HUES64 (cell line): Measurements from ENCODE around the gene ELN.

Source experiments
- H3K27ac ChIP-seq: 2 replicates; pipeline ENCODE4 v1.7.0; 2013; ENCODE audit warnings: low read depth, low read length, inconsistent platforms
- H3K27me3 ChIP-seq: 2 replicates; pipeline ENCODE4 v1.6.1; 2013; ENCODE audit warnings: mild to moderate bottlenecking, low read length; ENCODE audit not compliant: insufficient read depth
- H3K36me3 ChIP-seq: 2 replicates; pipeline ENCODE4 v1.6.1; 2013; ENCODE audit warnings: mild to moderate bottlenecking, low read length; ENCODE audit not compliant: insufficient read depth
- H3K4me1 ChIP-seq: 2 replicates; pipeline ENCODE4 v1.6.1; 2013; ENCODE audit warnings: mild to moderate bottlenecking, low read length, moderate library complexity; ENCODE audit not compliant: insufficient read depth
- H3K4me3 ChIP-seq: 2 replicates; pipeline ENCODE4 v1.5.1; 2013; ENCODE audit warnings: mild to moderate bottlenecking, low read length, moderate library complexity
- H3K9ac ChIP-seq: 2 replicates; pipeline ENCODE4 v1.6.1; 2013; ENCODE audit warnings: mild to moderate bottlenecking, low read depth, low read length
- H3K9me3 ChIP-seq: 2 replicates; pipeline ENCODE4 v1.6.1; 2013; ENCODE audit warnings: low read depth, low read length; ENCODE audit not compliant: insufficient read depth
- WGBS: fragments of 150-250, 120-280 bp; methylation state at CpG from one replicate; pipeline ENCODE4 v1.1.7; 2013; ENCODE audit warnings: missing lambda C conversion rate; 5-methylcytosine and 5-hydroxymethylcytosine counted together

The ELN gene

GRCh38 chr7:74092321-74092963 lies 64.5 kb downstream of the ELN start:
- peaks cover 22% of the 10 kb centered on the region; the same call in 1 of the 2 replicates for H3K4me1 ChIP-seq
- H3K9me3 ChIP-seq, result no peaks in the 10 kb centered on the region
- H3K36me3 ChIP-seq, result peaks cover 27% of the 10 kb centered on the region
- peak overlapping the region; percentile 88; the same call in 1 of the 2 replicates for H3K27ac ChIP-seq
- H3K9ac ChIP-seq, result no peak overlapping the region
- H3K27me3 ChIP-seq, result no peaks in the 10 kb centered on the region
- H3K4me3 ChIP-seq, result no peak overlapping the region
- WGBS, result 86% methylated on average over 13 of the region's 13 CpGs

GRCh38 chr7:74092964-74093471 lies 65.0 kb downstream of the ELN start:
- 79% methylated on average over 12 of the region's 12 CpGs for WGBS
- H3K9me3 ChIP-seq, result peaks cover 5% of the 10 kb centered on the region; the same call in 1 of the 2 replicates
- H3K9ac ChIP-seq, result no peak overlapping the region
- peaks cover 22% of the 10 kb centered on the region; the same call in 1 of the 2 replicates for H3K4me1 ChIP-seq
- H3K27me3 ChIP-seq, result no peaks in the 10 kb centered on the region
- no peak overlapping the region for H3K4me3 ChIP-seq
- H3K36me3 ChIP-seq, result peaks cover 27% of the 10 kb centered on the region
- peak overlapping the region; percentile 88; the same call in 1 of the 2 replicates for H3K27ac ChIP-seq

- WGBS, result 45% methylated on average over 15 of the region's 15 CpGs
- no peaks in the 10 kb centered on the region for H3K27me3 ChIP-seq
- H3K9me3 ChIP-seq, result peaks cover 7% of the 10 kb centered on the region; the same call in 1 of the 2 replicates
- peaks cover 22% of the 10 kb centered on the region; the same call in 1 of the 2 replicates for H3K4me1 ChIP-seq
- peak overlapping the region; percentile 88 for H3K27ac ChIP-seq
- H3K4me3 ChIP-seq, result no peak overlapping the region
- H3K9ac ChIP-seq, result peak overlapping the region; percentile 28; the same call in 1 of the 2 replicates
- H3K36me3 ChIP-seq, result peaks cover 28% of the 10 kb centered on the region
Observed at GRCh38 chr7:74093671-74094223, 65.8 kb downstream of the ELN start.

GRCh38 chr7:74094224-74095101 lies 66.5 kb downstream of the ELN start:
- peaks cover 28% of the 10 kb centered on the region for H3K36me3 ChIP-seq
- WGBS, result 8% methylated on average over 32 of the region's 32 CpGs
- H3K9me3 ChIP-seq, result peaks cover 7% of the 10 kb centered on the region; the same call in 1 of the 2 replicates
- H3K27ac ChIP-seq, result peak overlapping the region; percentile 88
- peaks cover 22% of the 10 kb centered on the region; the same call in 1 of the 2 replicates for H3K4me1 ChIP-seq
- peak overlapping the region; percentile 38 for H3K4me3 ChIP-seq
- H3K27me3 ChIP-seq, result no peaks in the 10 kb centered on the region
- peak overlapping the region; percentile 28 for H3K9ac ChIP-seq

- H3K9me3 ChIP-seq, result peaks cover 7% of the 10 kb centered on the region; the same call in 1 of the 2 replicates
- H3K36me3 ChIP-seq, result peaks cover 33% of the 10 kb centered on the region
- 85% methylated on average over 6 of the region's 6 CpGs for WGBS
- H3K4me1 ChIP-seq, result peaks cover 22% of the 10 kb centered on the region; the same call in 1 of the 2 replicates
- H3K9ac ChIP-seq, result peak overlapping the region; percentile 28; the same call in 1 of the 2 replicates
- peak overlapping the region; percentile 88 for H3K27ac ChIP-seq
- H3K27me3 ChIP-seq, result no peaks in the 10 kb centered on the region
- H3K4me3 ChIP-seq, result peak overlapping the region; percentile 38
Observed at GRCh38 chr7:74095135-74095534, 67.2 kb downstream of the ELN start.

GRCh38 chr7:74097937-74098614 lies 70.1 kb downstream of the ELN start:
- Histone ChIP-seq H3K4me1 (peaks cover 13% of the 10 kb centered on the region; the same call in 1 of the 2 replicates), H3K9ac (no peak overlapping the region), H3K27me3 (no peaks in the 10 kb centered on the region), H3K4me3 (no peak overlapping the region), H3K36me3 (peaks cover 52% of the 10 kb centered on the region), H3K9me3 (peaks cover 7% of the 10 kb centered on the region; the same call in 1 of the 2 replicates), H3K27ac (0 out of 2 replicates have a peak overlapping the region, but pooled peaks have one; percentile 25)
- WGBS, result 89% methylated on average over 11 of the region's 11 CpGs

- H3K27ac ChIP-seq, result no peak overlapping the region
- no peak overlapping the region for H3K4me3 ChIP-seq
- H3K9ac ChIP-seq, result no peak overlapping the region
- H3K9me3 ChIP-seq, result peaks cover 7% of the 10 kb centered on the region; the same call in 1 of the 2 replicates
- 95% methylated on average over 17 of the region's 17 CpGs for WGBS
- H3K36me3 ChIP-seq, result peaks cover 61% of the 10 kb centered on the region
- H3K27me3 ChIP-seq, result no peaks in the 10 kb centered on the region
- peaks cover 8% of the 10 kb centered on the region; the same call in 1 of the 2 replicates for H3K4me1 ChIP-seq
Observed at GRCh38 chr7:74099031-74099430, 71.1 kb downstream of the ELN start.

- no peaks in the 10 kb centered on the region for H3K27me3 ChIP-seq
- H3K27ac ChIP-seq, result no peak overlapping the region
- no peaks in the 10 kb centered on the region for H3K4me1 ChIP-seq
- WGBS, result 94% methylated on average over 8 of the region's 8 CpGs
- H3K9me3 ChIP-seq, result peaks cover 7% of the 10 kb centered on the region; the same call in 1 of the 2 replicates
- H3K9ac ChIP-seq, result no peak overlapping the region
- H3K36me3 ChIP-seq, result peaks cover 80% of the 10 kb centered on the region
- H3K4me3 ChIP-seq, result no peak overlapping the region
Observed at GRCh38 chr7:74101061-74101681, 73.2 kb downstream of the ELN start.

GRCh38 chr7:74103219-74103772 lies 75.3 kb downstream of the ELN start:
- Histone ChIP-seq H3K9ac (no peak overlapping the region), H3K4me1 (no peaks in the 10 kb centered on the region), H3K27ac (no peak overlapping the region), H3K36me3 (peaks cover 79% of the 10 kb centered on the region), H3K9me3 (no peaks in the 10 kb centered on the region), H3K27me3 (no peaks in the 10 kb centered on the region), H3K4me3 (no peak overlapping the region)
- 97% methylated on average over 6 of the region's 6 CpGs for WGBS

GRCh38 chr7:74104702-74105101 lies 76.7 kb downstream of the ELN start:
- Histone ChIP-seq H3K27me3 (no peaks in the 10 kb centered on the region), H3K9ac (no peak overlapping the region), H3K9me3 (no peaks in the 10 kb centered on the region), H3K36me3 (peaks cover 81% of the 10 kb centered on the region), H3K4me3 (no peak overlapping the region), H3K4me1 (no peaks in the 10 kb centered on the region), H3K27ac (no peak overlapping the region)
- 91% methylated on average over 8 of the region's 8 CpGs for WGBS
